GM10248 (cell line): ENCODE results near the gene DPEP3.
"Not testable (repeated sequence)": the region's sequence is repeated elsewhere in the genome, so short reads cannot be mapped to it uniquely, and the experiment has no call there.

Experiments
- CTCF ChIA-PET: fragments of 300-600 bp; sonication (Branson Sonifier 250); formaldehyde crosslinking; extraction: SDS; loops from one replicate; lab custom pipeline; 2021; ENCODE audit warnings: antibody characterized with exemption; lab: Yijun Ruan, JAX
- POLR2A ChIA-PET: fragments of 350-650 bp; sonication (Branson Sonifier 250); formaldehyde crosslinking; extraction: SDS; loops from one replicate; lab custom pipeline; 2020; ENCODE audit warnings: antibody characterized with exemption; lab: Yijun Ruan, JAX
- DNase-seq: peaks from one replicate; pipeline ENCODE4 v3.0.0; 2012; ENCODE audit errors: extremely low spot score
- CTCF ChIP-seq: IDR thresholded peaks from 2 replicates; pipeline ENCODE4 v1.5.1; 2012; ENCODE audit warnings: mild to moderate bottlenecking, low read depth; ENCODE audit errors: extremely low read depth, missing control alignments, control extremely low read depth

The DPEP3 gene

GRCh38 chr16:67995423-67995822, 15.1 kb upstream of the DPEP3 start:
- POLR2A ChIA-PET, result interaction anchor here (0.5 to 0.6 kb wide), 2 partner anchors 22 to 106 kb away, joined by 3 to 8 read pairs; no protein-coding TSS in a partner anchor
- DNase-seq, result no peak
- CTCF ChIA-PET, result interaction anchor here (0.9 to 5.3 kb wide), 6 partner anchors 9 to 45 kb away, joined by 3 to 21 read pairs (median 6); no protein-coding TSS in a partner anchor
- no peak for TF ChIP-seq CTCF

GRCh38 chr16:67994040-67994408, 13.7 kb upstream of the DPEP3 start:
- CTCF ChIA-PET, result interaction anchor here (0.6 to 5.3 kb wide), 21 partner anchors 9 to 321 kb away, joined by 3 to 21 read pairs (median 4); partner anchors contain the start of gene NFATC3
- POLR2A ChIA-PET, DNase-seq: not testable (repeated sequence)

- CTCF ChIA-PET, result interaction anchor here (0.6 to 5.3 kb wide), 22 partner anchors 9 to 321 kb away, joined by 3 to 21 read pairs (median 4); partner anchors contain the start of gene NFATC3
- DNase-seq, result peak; percentile 89
- POLR2A ChIA-PET, result no interaction called here
- TF ChIP-seq CTCF, result peak; percentile 93
Observed at GRCh38 chr16:67993207-67994039, 13.1 kb upstream of the DPEP3 start.

GRCh38 chr16:67992661-67993206, 12.4 kb upstream of the DPEP3 start:
- ChIA-PET CTCF (interaction anchor here (0.6 to 5.3 kb wide), 13 partner anchors 9 to 238 kb away, joined by 3 to 21 read pairs (median 5); partner anchors contain the start of genes DDX28, DPEP3 and DUS2), POLR2A (no interaction called here)
- no peak for DNase-seq
- peak; percentile 9 for TF ChIP-seq CTCF

GRCh38 chr16:67990018-67990386, 9.7 kb upstream of the DPEP3 start:
- TF ChIP-seq CTCF, result no peak
- ChIA-PET CTCF (interaction anchor here (0.9 to 5.3 kb wide), 6 partner anchors 9 to 238 kb away, joined by 3 to 21 read pairs (median 3); partner anchors contain the start of gene DPEP3), POLR2A (no interaction called here)
- DNase-seq, result no peak

- DNase-seq, result peak; percentile 53
- POLR2A ChIA-PET, result no interaction called here
- no peak for TF ChIP-seq CTCF
- CTCF ChIA-PET, result interaction anchor here (1.0 to 2.0 kb wide), 5 partner anchors 8 to 239 kb away, joined by 3 to 7 read pairs (median 3); no protein-coding TSS in a partner anchor
Observed at GRCh38 chr16:67989322-67990017, 9.2 kb upstream of the DPEP3 start.
